ENCODE measurements around the gene HOXC10.

The HOXC10 gene

DNA sequence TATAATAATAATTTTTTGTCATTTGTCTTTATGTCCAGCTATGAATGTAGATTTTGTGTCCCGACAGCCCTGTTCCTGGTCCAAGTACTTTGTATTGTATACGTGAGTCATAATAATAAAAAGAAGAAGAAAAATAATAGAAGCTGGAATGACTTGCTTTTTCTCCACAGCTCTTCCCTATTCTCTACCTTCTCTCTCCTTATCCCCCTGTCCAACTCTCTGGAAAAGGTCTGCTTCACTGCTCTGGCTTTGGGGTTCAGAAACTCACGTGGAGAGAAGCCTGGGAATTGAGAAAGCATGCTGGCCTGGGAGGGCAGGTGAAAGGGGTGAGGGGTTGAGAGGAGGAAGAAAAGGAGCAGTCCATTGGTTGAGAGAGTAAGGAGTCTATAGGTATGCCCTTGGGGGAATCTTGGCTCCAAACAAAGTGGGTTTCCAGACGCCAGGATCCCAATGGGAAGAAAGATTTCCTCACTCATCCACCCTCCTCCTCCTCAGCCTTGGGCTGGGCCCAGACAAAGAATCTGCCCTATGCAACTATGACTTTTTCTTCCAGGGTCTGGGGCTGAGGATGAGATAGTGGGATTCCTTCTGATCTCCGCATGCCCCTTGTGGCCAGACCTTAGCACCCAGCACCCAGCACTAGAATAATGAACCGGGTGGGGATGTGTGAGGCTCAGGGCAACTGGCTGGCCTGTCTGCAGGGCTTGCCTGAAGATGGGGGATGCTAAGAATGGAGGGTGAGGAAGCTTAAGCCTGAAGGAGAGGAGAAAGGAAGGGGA lies 27.9 kb downstream of the HOXC10 start:
- 9 to 23% methylated on average over 4 to 6 of the region's 6 CpGs for WGBS, 2 experiments
- Histone ChIP-seq H3K27ac (ENCODE audit: insufficient read depth, low read depth, low read length, poor library complexity, severe bottlenecking) (no peak overlapping the region), H3K36me3 (ENCODE audit: control insufficient read depth, insufficient read depth, low read length) (no peaks in the 10 kb centered on the region), H3K4me1 (ENCODE audit: control insufficient read depth, insufficient read depth, low read length) (peaks cover 5% of the 10 kb centered on the region), H3K4me3 (ENCODE audit: insufficient read depth, low read depth, low read length) (no peak overlapping the region), H3K9me3 (ENCODE audit: control insufficient read depth, low read length) (no peaks in the 10 kb centered on the region), H3K27me3 (ENCODE audit: control insufficient read depth, insufficient read depth, low read length, poor library complexity, severe bottlenecking) (peaks cover 100% of the 10 kb centered on the region)

DNA sequence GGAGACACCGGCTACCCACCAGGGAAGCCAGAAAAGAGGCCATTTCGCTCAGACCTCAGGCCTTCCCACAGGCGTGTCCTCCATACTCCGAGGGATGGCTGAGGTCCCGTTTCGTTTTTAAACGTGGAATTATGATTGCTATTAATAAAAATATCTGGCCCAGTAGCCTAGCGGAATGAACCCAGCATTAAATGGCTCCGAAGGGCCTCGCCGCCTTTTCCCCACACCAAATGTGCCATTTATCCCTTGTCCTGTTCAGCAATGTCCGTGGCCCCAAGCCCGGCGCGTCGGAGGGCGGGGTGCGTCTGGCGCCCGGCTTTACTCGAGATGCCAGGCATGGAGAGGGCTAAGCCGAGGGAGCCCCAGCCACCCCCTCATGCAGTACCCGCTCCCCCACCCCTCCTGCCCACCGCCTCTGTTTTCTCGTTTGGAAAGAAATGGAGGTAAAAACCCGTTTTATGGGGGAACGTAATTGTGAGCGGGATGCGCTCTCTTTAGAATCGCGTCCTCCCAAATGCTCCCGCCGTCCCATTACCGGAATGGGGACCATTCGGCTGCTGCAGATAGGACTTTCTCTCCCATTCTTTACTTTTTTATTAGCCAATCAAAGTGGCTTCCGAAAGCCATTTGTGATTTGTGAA lies 29.6 kb downstream of the HOXC10 start:
- H3K36me3 ChIP-seq (ENCODE audit: control insufficient read depth, insufficient read depth, low read length) = no peaks in the 10 kb centered on the region
- H3K4me1 ChIP-seq (ENCODE audit: control insufficient read depth, insufficient read depth, low read length) = peaks cover 10% of the 10 kb centered on the region
- WGBS, 2 experiments = 5 to 7% methylated on average over 35 to 36 of the region's 36 CpGs
- no peak overlapping the region for H3K27ac ChIP-seq (ENCODE audit: insufficient read depth, low read depth, low read length, poor library complexity, severe bottlenecking)
- H3K27me3 ChIP-seq (ENCODE audit: control insufficient read depth, insufficient read depth, low read length, poor library complexity, severe bottlenecking) = peaks cover 100% of the 10 kb centered on the region
- H3K4me3 ChIP-seq (ENCODE audit: insufficient read depth, low read depth, low read length) = no peak overlapping the region
- H3K9me3 ChIP-seq (ENCODE audit: control insufficient read depth, low read length) = no peaks in the 10 kb centered on the region

DNA sequence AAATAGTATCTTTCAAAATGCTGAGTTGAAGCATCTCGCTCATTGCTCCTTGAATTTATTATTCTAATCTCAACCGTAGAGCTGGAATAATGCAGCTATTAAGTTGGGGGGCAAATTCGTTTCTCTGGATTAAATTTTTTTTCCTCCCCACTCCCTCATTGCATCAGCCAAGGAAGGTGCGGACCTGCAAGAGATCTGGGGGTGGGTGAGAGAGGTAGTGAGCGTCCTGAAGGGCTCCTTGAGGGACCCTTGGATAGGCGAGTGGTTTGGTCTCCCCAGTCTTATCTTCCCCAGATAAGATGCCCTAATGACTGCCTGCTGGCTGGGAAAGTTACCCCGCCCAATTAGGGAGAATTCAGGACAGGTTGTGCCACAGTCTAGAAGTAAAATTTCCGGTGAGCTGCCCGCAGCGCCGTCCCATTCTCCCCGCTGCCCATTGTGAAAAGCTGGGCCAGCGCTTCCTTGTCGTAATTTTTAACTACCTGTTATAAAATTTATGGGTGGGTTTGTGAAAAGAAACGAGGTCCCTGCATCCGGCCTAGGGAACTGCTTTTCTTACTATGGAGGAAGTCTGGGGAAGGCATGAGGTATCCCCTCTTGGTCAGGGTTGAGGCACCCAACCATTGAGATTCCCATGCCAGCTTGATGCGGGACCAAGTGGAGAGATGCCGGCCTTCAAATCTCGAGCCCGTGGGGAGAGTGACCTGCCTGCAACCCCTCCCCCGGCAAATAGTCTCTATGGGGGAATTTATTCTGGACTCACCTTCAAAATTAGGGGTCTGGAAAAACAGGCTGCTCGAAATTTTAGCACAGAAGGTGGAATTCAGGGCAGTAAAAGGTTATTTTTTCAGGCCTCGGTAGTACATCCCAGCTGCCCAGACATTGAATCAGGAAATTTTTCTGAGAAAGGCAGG lies 30.3 kb downstream of the HOXC10 start:
- Histone ChIP-seq H3K9me3 (ENCODE audit: control insufficient read depth, low read length) (no peaks in the 10 kb centered on the region), H3K4me3 (ENCODE audit: insufficient read depth, low read depth, low read length) (no peak overlapping the region), H3K27ac (ENCODE audit: insufficient read depth, low read depth, low read length, poor library complexity, severe bottlenecking) (no peak overlapping the region), H3K27me3 (ENCODE audit: control insufficient read depth, insufficient read depth, low read length, poor library complexity, severe bottlenecking) (peaks cover 100% of the 10 kb centered on the region), H3K36me3 (ENCODE audit: control insufficient read depth, insufficient read depth, low read length) (no peaks in the 10 kb centered on the region), H3K4me1 (ENCODE audit: control insufficient read depth, insufficient read depth, low read length) (peaks cover 10% of the 10 kb centered on the region)
- 16 to 19% methylated on average over 23 of the region's 23 CpGs for WGBS, 2 experiments

GRCh38 chr12:54016051-54016450 lies 31.1 kb downstream of the HOXC10 start:
- H3K4me1 ChIP-seq (ENCODE audit: control insufficient read depth, insufficient read depth, low read length) = peaks cover 10% of the 10 kb centered on the region
- H3K27ac ChIP-seq (ENCODE audit: insufficient read depth, low read depth, low read length, poor library complexity, severe bottlenecking) = no peak overlapping the region
- H3K27me3 ChIP-seq (ENCODE audit: control insufficient read depth, insufficient read depth, low read length, poor library complexity, severe bottlenecking) = peaks cover 100% of the 10 kb centered on the region
- H3K9me3 ChIP-seq (ENCODE audit: control insufficient read depth, low read length) = no peaks in the 10 kb centered on the region
- 32 to 40% methylated on average over 2 of the region's 3 CpGs for WGBS, 2 experiments
- H3K4me3 ChIP-seq (ENCODE audit: insufficient read depth, low read depth, low read length) = no peak overlapping the region
- no peaks in the 10 kb centered on the region for H3K36me3 ChIP-seq (ENCODE audit: control insufficient read depth, insufficient read depth, low read length)

GRCh38 chr12:54016478-54016964 lies 31.6 kb downstream of the HOXC10 start:
- no peak overlapping the region for H3K4me3 ChIP-seq (ENCODE audit: insufficient read depth, low read depth, low read length)
- no peak overlapping the region for H3K27ac ChIP-seq (ENCODE audit: insufficient read depth, low read depth, low read length, poor library complexity, severe bottlenecking)

DNA sequence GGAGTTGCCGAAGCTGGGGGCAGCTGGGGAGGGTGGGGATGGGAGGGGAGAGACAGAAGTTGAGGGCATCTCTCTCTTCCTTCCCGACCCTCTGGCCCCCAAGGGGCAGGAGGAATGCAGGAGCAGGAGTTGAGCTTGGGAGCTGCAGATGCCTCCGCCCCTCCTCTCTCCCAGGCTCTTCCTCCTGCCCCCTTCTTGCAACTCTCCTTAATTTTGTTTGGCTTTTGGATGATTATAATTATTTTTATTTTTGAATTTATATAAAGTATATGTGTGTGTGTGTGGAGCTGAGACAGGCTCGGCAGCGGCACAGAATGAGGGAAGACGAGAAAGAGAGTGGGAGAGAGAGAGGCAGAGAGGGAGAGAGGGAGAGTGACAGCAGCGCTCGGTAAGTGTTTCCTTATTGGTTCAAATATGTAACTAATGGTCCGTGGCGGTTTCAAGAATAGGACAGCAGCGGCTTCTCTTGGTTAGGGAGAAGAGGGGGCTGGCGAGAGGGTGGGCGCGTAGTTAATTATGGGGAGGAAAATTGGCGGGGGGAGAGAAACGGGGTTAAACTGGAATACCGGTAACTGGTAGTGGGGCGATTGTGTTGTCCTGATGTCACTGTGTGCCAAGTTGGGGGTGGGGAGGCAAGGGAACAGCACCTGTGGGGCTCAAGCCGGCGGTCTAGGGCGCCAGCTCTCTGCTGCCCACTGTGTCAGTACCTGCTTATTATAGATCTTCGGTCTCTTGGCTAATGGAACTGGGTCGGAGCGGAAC lies 32.3 kb downstream of the HOXC10 start:
- Histone ChIP-seq H3K9me3 (ENCODE audit: control insufficient read depth, low read length) (no peaks in the 10 kb centered on the region), H3K4me1 (ENCODE audit: control insufficient read depth, insufficient read depth, low read length) (peaks cover 10% of the 10 kb centered on the region), H3K27me3 (ENCODE audit: control insufficient read depth, insufficient read depth, low read length, poor library complexity, severe bottlenecking) (peaks cover 100% of the 10 kb centered on the region), H3K4me3 (ENCODE audit: insufficient read depth, low read depth, low read length) (peak overlapping the region; percentile 25), H3K36me3 (ENCODE audit: control insufficient read depth, insufficient read depth, low read length) (no peaks in the 10 kb centered on the region), H3K27ac (ENCODE audit: insufficient read depth, low read depth, low read length, poor library complexity, severe bottlenecking) (no peak overlapping the region)
- 6% methylated on average over 22 to 23 of the region's 24 CpGs for WGBS, 2 experiments

More at GRCh38 chr12:54016478-54016964, 31.6 kb downstream of the HOXC10 start:
- 5 to 6% methylated on average over 20 to 21 of the region's 25 CpGs for WGBS, 2 experiments
- no peaks in the 10 kb centered on the region for H3K36me3 ChIP-seq (ENCODE audit: control insufficient read depth, insufficient read depth, low read length)
- no peaks in the 10 kb centered on the region for H3K9me3 ChIP-seq (ENCODE audit: control insufficient read depth, low read length)
- H3K27me3 ChIP-seq (ENCODE audit: control insufficient read depth, insufficient read depth, low read length, poor library complexity, severe bottlenecking) = peaks cover 100% of the 10 kb centered on the region
- peaks cover 10% of the 10 kb centered on the region for H3K4me1 ChIP-seq (ENCODE audit: control insufficient read depth, insufficient read depth, low read length)

GRCh38 chr12:54017878-54018467 lies 33.0 kb downstream of the HOXC10 start:
- H3K9me3 ChIP-seq (ENCODE audit: control insufficient read depth, low read length) = no peaks in the 10 kb centered on the region
- H3K4me1 ChIP-seq (ENCODE audit: control insufficient read depth, insufficient read depth, low read length) = peaks cover 10% of the 10 kb centered on the region
- no peaks in the 10 kb centered on the region for H3K36me3 ChIP-seq (ENCODE audit: control insufficient read depth, insufficient read depth, low read length)
- H3K27me3 ChIP-seq (ENCODE audit: control insufficient read depth, insufficient read depth, low read length, poor library complexity, severe bottlenecking) = peaks cover 100% of the 10 kb centered on the region
- H3K27ac ChIP-seq (ENCODE audit: insufficient read depth, low read depth, low read length, poor library complexity, severe bottlenecking) = no peak overlapping the region
- WGBS, 2 experiments = 1% methylated on average over 34 of the region's 34 CpGs
- peak overlapping the region; percentile 25 for H3K4me3 ChIP-seq (ENCODE audit: insufficient read depth, low read depth, low read length)

DNA sequence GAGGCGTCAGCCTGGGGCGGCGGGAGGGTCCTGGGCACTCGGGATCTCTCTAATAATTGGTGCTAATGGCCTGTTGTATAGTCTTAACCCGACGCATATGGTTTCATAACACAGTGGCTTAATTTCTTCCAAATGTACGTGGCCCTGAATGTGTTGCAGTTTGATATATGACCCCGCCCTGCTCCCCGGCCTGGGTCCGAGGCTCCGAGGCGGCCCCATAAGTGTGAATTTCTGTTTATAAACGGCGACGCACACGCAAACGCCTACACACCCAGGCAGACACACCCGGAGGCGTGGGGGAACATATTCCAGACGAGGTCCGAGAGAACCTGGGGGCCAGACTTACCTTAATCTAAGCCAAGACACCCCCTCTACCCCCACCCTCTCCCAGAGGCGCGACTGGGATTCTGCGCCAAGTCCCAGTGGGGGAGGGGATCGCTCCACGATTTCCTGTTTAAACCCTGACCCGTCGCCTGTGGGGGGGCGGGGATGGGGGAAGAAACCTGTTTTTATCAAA lies 33.6 kb downstream of the HOXC10 start:
- no peaks in the 10 kb centered on the region for H3K36me3 ChIP-seq (ENCODE audit: control insufficient read depth, insufficient read depth, low read length)
- H3K27ac ChIP-seq (ENCODE audit: insufficient read depth, low read depth, low read length, poor library complexity, severe bottlenecking) = no peak overlapping the region
- H3K4me3 ChIP-seq (ENCODE audit: insufficient read depth, low read depth, low read length) = no peak overlapping the region
- WGBS, 2 experiments = 4 to 8% methylated on average over 29 of the region's 29 CpGs
- no peaks in the 10 kb centered on the region for H3K9me3 ChIP-seq (ENCODE audit: control insufficient read depth, low read length)
- peaks cover 10% of the 10 kb centered on the region for H3K4me1 ChIP-seq (ENCODE audit: control insufficient read depth, insufficient read depth, low read length)
- H3K27me3 ChIP-seq (ENCODE audit: control insufficient read depth, insufficient read depth, low read length, poor library complexity, severe bottlenecking) = peaks cover 100% of the 10 kb centered on the region

Data from ectodermal cell (in vitro differentiated cells).